ENCODE results near the gene UPB1.
"Not testable (repeated sequence)": the region's sequence is repeated elsewhere in the genome, so short reads cannot be mapped to it uniquely, and the experiment has no call there.

The UPB1 gene

GRCh38 chr22:24486501-24486921 is 8.6 kb upstream of the UPB1 start:
- no peak for TF ChIP-seq CTCF (IDR thresholded peaks at IDR 0.05; ENCODE audit: insufficient read depth, low read depth, low read length, missing control alignments)
- H3K4me3 ChIP-seq (ENCODE audit: low read depth, low read length), result no peak overlapping the region
- peak; percentile 42 for DNase-seq (ENCODE audit: low read depth)

- no peak for TF ChIP-seq CTCF (IDR thresholded peaks at IDR 0.05; ENCODE audit: insufficient read depth, low read depth, low read length, missing control alignments)
- no peak for DNase-seq (ENCODE audit: low read depth)
- H3K4me3 ChIP-seq (ENCODE audit: low read depth, low read length), result no peak overlapping the region
Measured at GRCh38 chr22:24489011-24489410, 6.1 kb upstream of the UPB1 start.

- DNase-seq (ENCODE audit: low read depth); H3K4me3 ChIP-seq (ENCODE audit: low read depth, low read length): not testable (repeated sequence)
Measured at GRCh38 chr22:24489434-24489833, 5.7 kb upstream of the UPB1 start.

- no peak for TF ChIP-seq CTCF (IDR thresholded peaks at IDR 0.05; ENCODE audit: insufficient read depth, low read depth, low read length, missing control alignments)
- no peak overlapping the region for H3K4me3 ChIP-seq (ENCODE audit: low read depth, low read length)
Measured at GRCh38 chr22:24492391-24492790, 2.7 kb upstream of the UPB1 start.

GRCh38 chr22:24494167-24494527 is 985 bp upstream of the UPB1 start:
- no peak for DNase-seq (ENCODE audit: low read depth)
- TF ChIP-seq CTCF (IDR thresholded peaks at IDR 0.05; ENCODE audit: insufficient read depth, low read depth, low read length, missing control alignments), result no peak
- no peak overlapping the region for H3K4me3 ChIP-seq (ENCODE audit: low read depth, low read length)

More at GRCh38 chr22:24492391-24492790, 2.7 kb upstream of the UPB1 start:
- no peak for DNase-seq (ENCODE audit: low read depth)

GRCh38 chr22:24495365-24495675 is 188 bp downstream of the UPB1 start:
- no peak overlapping the region for H3K4me3 ChIP-seq (ENCODE audit: low read depth, low read length)
- TF ChIP-seq CTCF (IDR thresholded peaks at IDR 0.05; ENCODE audit: insufficient read depth, low read depth, low read length, missing control alignments), result no peak
- DNase-seq (ENCODE audit: low read depth), result no peak

GRCh38 chr22:24496234-24496633 is 1.1 kb downstream of the UPB1 start:
- no peak for TF ChIP-seq CTCF (IDR thresholded peaks at IDR 0.05; ENCODE audit: insufficient read depth, low read depth, low read length, missing control alignments)
- DNase-seq (ENCODE audit: low read depth), result no peak
- no peak overlapping the region for H3K4me3 ChIP-seq (ENCODE audit: low read depth, low read length)

- TF ChIP-seq CTCF (IDR thresholded peaks at IDR 0.05; ENCODE audit: insufficient read depth, low read depth, low read length, missing control alignments), result no peak
Measured at GRCh38 chr22:24496661-24497060, 1.5 kb downstream of the UPB1 start.

More at GRCh38 chr22:24496661-24497060, 1.5 kb downstream of the UPB1 start:
- no peak overlapping the region for H3K4me3 ChIP-seq (ENCODE audit: low read depth, low read length)
- no peak for DNase-seq (ENCODE audit: low read depth)
